Ovary (tissue), 9 donors: Measurements from ENCODE around the gene C15orf61. TPM values are rescaled to one million over a fixed set of nuclear protein-coding genes. Genes with fewer than 3 reads are reported as not detected.

Source experiments
- DNase-seq, 5 donors: peaks; one replicate each; pipeline ENCODE4 v3.0.0-alpha.2; 2019 to 2020
- H3K27ac ChIP-seq, 2 donors: fragments of 200-600 bp; one replicate each; pipeline versions ENCODE4 v1.5.1 to v1.8.0; 2019 to 2022
- H3K27me3 ChIP-seq: fragments of 200-600 bp; one replicate; pipeline ENCODE4 v1.8.0; 2022
- H3K36me3 ChIP-seq: fragments of 200-600 bp; sonication (generic); one replicate; pipeline ENCODE4 v1.5.1; 2019
- H3K4me1 ChIP-seq: one replicate; pipeline ENCODE4 v1.8.1; 2013; ENCODE audit warnings: mild to moderate bottlenecking, moderate library complexity; ENCODE audit not compliant: insufficient read depth
- H3K4me3 ChIP-seq: fragments of 200-600 bp; sonication (generic); one replicate; pipeline ENCODE4 v1.5.1; 2017
- H3K9me3 ChIP-seq, 2 donors: fragments of 200-600 bp in 1 of 2; sonication (generic) in 1 of 2; one replicate each; pipeline versions ENCODE4 v1.5.1 to v1.8.1; 2013 to 2019; ENCODE audit warnings: mild to moderate bottlenecking in 1 of 2, moderate library complexity in 1 of 2
- EP300 ChIP-seq: sonication (generic); formaldehyde crosslinking; IDR thresholded peaks from one replicate; pipeline ENCODE4 v1.6.1; 2017; ENCODE audit warnings: antibody characterized with exemption
- POLR2A ChIP-seq: fragments of 450-650 bp; IDR thresholded peaks from one replicate; pipeline ENCODE4 v1.6.1; 2017; ENCODE audit warnings: antibody characterized with exemption, mild to moderate bottlenecking, moderate library complexity
- WGBS, 3 donors: extraction: QIAGEN DNeasy Blood & Tissue Kit in 1 of 3; methylation state at CpG; one replicate each; pipeline versions ENCODE4 v1.1.5 to v1.1.7; 2013 to 2017; 5-methylcytosine and 5-hydroxymethylcytosine counted together
- intact Hi-C, 4 donors: fragments of 100-400 bp; cut with DNase I; formaldehyde crosslinking; loops; one replicate each; pipeline versions ENCODE4 v1.11.0 to v1.15.1; 2022 to 2023
- polyA plus RNA-seq, 2 donors: library from polyadenylated mRNA; stranded (reverse); fragments of 200-250 nt in 1 of 2; fragments of 350-450 nt in 1 of 2; fragmentation: Illumina TruSeq in 1 of 2; extraction: RNeasy Lipid Tissue Mini Kit (QIAGEN cat#74804) in 1 of 2; gene quantifications; one replicate each; pipeline ENCODE4 v1.2.3, GENCODE V29; 2013 to 2014
- total RNA-seq, 7 donors: library from RNA; depleted of rRNA in 2 of 7; stranded (reverse); fragments of >200 nt in 2 of 7; fragmentation: NEBNext Ultra II Directional in 3 of 7; extraction: Animal tissue kit (Norgen Biotek cat#: 25700) in 3 of 7; gene quantifications; one replicate each; pipeline versions ENCODE4 v1.1.0 to v1.2.4, GENCODE V29; 2016 to 2023
- TF ChIP-seq, protein P1 (sequence below), 3 donors: fragments of 450-650 bp in 2 of 3; fragments of 200-600 bp in 1 of 3; IDR thresholded peaks; one replicate each; pipeline versions ENCODE4 v1.5.1 to v1.8.0; 2016 to 2022; ENCODE audit warnings: antibody characterized with exemption in 3 of 3, mild to moderate bottlenecking in 1 of 3
- donor health status: DM: no; HTN: no; CAD: no; lungs with moderate emphysema.
- donor health status: DM: no; HTN: no; CAD: no.
- donor health status: Bipolar disorder and iron deficiency.
- donor health status: DM: yes; HTN: yes; CAD: no.
- donor health status: DM: no; HTN: no; CAD: no.
- donor health status: DM: yes; HTN: yes; CAD: no.

Gene C15orf61
- total and polyA plus RNA-seq, 9 donors = 2.7 to 7.8 (median 6.6) TPM

DNA sequence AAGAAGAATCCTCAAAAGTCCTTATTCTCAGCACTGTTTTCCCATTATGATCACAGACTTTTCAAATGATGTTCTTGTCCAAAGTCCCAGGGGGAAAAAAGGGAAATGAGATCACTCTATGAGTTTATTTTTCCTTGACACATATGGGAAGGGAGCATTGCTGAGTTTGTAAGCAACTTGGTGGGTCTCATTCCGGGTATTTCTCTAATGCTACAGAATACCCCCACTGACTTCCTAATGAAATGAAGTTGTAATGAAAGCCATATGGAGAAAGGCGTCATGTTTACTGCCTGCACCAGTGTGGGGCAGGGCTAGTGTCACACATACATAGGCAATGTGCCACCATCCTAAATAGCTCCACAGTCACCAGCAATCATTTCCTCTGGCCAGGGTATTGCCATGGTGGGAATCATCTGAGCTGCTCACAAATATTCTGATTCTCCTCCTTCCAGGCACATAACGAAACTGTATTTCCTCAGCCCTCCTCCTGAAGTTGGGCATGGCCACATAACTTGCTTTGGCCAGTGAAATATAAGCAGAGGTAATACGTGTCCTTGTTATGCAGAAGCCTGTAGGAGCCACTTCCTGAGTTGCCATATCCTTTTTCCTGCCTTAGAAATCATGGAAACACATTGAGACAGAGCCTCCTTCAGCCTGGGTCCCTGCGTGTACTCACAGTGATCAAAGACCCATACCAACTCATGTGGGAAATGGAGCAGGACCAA is 41.0 kb upstream of the C15orf61 start:
- Histone ChIP-seq H3K27me3 (no peaks in the 10 kb centered on the region), H3K27ac (no peak overlapping the region), H3K9me3 (no peaks in the 10 kb centered on the region), H3K36me3 (no peaks in the 10 kb centered on the region), H3K4me3 (no peak overlapping the region), H3K4me1 (no peaks in the 10 kb centered on the region)
- TF ChIP-seq POLR2A (no peak), EP300 (no peak)
- TF ChIP-seq, protein P1, sequence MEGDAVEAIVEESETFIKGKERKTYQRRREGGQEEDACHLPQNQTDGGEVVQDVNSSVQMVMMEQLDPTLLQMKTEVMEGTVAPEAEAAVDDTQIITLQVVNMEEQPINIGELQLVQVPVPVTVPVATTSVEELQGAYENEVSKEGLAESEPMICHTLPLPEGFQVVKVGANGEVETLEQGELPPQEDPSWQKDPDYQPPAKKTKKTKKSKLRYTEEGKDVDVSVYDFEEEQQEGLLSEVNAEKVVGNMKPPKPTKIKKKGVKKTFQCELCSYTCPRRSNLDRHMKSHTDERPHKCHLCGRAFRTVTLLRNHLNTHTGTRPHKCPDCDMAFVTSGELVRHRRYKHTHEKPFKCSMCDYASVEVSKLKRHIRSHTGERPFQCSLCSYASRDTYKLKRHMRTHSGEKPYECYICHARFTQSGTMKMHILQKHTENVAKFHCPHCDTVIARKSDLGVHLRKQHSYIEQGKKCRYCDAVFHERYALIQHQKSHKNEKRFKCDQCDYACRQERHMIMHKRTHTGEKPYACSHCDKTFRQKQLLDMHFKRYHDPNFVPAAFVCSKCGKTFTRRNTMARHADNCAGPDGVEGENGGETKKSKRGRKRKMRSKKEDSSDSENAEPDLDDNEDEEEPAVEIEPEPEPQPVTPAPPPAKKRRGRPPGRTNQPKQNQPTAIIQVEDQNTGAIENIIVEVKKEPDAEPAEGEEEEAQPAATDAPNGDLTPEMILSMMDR (IDR thresholded peaks at IDR 0.05) = no peak
- 76 to 83% (median 79%) methylated on average over 5 of the region's 5 CpGs for WGBS, 3 donors
- DNase-seq = no peak
- intact Hi-C loops = loop anchor here in 1 of 4 donors (10.0 kb wide), 1 partner anchor 335 kb away; no protein-coding TSS in a partner anchor

DNA sequence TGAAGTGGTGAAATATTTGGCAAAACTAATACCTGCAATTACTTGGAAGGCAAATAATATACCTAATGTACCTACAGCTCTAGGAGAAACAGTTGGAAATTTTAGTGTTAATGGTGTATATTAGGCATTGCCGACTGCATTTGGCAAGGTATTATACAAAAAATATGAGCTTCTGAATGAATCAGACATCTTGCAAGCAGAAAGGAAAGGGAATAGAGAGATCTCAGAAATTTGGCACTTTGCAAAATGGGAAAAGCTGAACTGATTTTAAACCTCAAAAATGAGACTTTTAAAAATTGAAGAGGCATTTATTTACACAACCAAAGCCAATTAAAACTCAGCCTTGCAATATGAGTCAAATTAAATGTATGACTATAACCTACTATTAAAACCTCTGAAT is 40.2 kb upstream of the C15orf61 start:
- Histone ChIP-seq H3K27ac (no peak overlapping the region), H3K4me1 (no peaks in the 10 kb centered on the region), H3K9me3 (no peaks in the 10 kb centered on the region), H3K4me3 (no peak overlapping the region), H3K27me3 (no peaks in the 10 kb centered on the region), H3K36me3 (no peaks in the 10 kb centered on the region)
- 39 to 61% (median 44%) methylated on average over 1 of the region's 1 CpG for WGBS, 3 donors
- TF ChIP-seq, protein P1 (IDR thresholded peaks at IDR 0.05) = no peak
- TF ChIP-seq EP300 = no peak
- no peak for TF ChIP-seq POLR2A
- intact Hi-C loops = no loop called here
- no peak for DNase-seq

DNA sequence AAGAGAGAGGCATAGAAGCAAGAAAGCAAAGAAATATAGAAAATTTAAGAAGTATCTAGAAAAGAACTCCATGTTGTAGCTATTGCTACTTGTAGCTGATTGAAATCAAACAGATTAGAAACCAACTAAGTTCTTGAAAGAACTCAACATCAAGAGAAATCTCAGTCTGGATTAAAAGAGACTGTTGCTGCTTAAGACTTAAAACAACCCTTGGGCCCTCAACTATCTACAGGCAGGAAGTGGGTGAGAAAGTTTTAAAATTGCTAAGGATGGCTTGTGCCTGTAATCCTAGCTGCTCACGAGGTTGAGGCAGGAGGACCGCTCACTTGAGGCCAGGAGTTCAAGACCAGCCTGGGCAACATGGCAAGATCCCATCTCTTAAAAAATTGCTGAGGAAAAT is 39.3 kb upstream of the C15orf61 start:
- Histone ChIP-seq H3K4me1 (no peaks in the 10 kb centered on the region), H3K36me3 (no peaks in the 10 kb centered on the region), H3K9me3 (no peaks in the 10 kb centered on the region), H3K27ac (no peak overlapping the region), H3K4me3 (no peak overlapping the region), H3K27me3 (no peaks in the 10 kb centered on the region)
- whole genome bisulfite sequencing, 3 donors = 91 to 96% (median 92%) methylated on average over 2 of the region's 2 CpGs
- intact Hi-C loops = no loop called here
- DNase-seq = no peak
- TF ChIP-seq EP300 = no peak
- TF ChIP-seq POLR2A = no peak
- TF ChIP-seq, protein P1 (IDR thresholded peaks at IDR 0.05) = no peak

DNA sequence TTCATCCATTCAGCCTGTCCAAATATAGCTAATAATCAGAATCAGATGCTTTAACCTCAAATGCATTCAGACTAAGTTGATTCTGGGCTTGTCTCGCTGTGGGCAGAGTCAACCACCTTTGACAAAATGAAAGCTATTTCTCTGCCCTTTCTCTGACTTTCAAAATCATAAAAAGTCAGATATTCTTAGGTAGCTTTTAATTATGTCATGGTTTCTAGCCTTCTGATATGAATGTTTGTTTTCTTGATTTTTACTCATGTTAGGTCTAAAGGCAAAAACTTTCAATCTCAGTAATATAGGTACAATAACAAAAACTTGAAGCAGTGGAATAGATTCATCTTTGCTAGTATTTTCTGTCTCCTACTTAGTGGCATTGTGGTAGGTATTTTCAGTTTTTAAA is 25.3 kb upstream of the C15orf61 start:
- Histone ChIP-seq H3K9me3 (no peaks in the 10 kb centered on the region), H3K4me3 (no peak overlapping the region), H3K27ac (no peak overlapping the region), H3K27me3 (no peaks in the 10 kb centered on the region), H3K36me3 (no peaks in the 10 kb centered on the region), H3K4me1 (no peaks in the 10 kb centered on the region)
- TF ChIP-seq POLR2A (no peak), EP300 (no peak)
- TF ChIP-seq, protein P1 (IDR thresholded peaks at IDR 0.05) = no peak
- intact Hi-C loops = no loop called here
- 97 to 99% (median 98%) methylated on average over 1 of the region's 1 CpG for WGBS, 3 donors
- DNase-seq = no peak
